Retina (tissue), 1 donor: ENCODE results near the gene ACP6.
"Not testable (repeated sequence)": the region's sequence is repeated elsewhere in the genome, so short reads cannot be mapped to it uniquely, and the experiment has no call there.

Experiments used
- DNase-seq: peaks from one replicate; pipeline ENCODE4 v3.0.0-alpha.2; 2016

The ACP6 gene

GRCh38 chr1:147670319-147671001 is at the start of gene ACP6:
ACP6 (minus strand) TSS chr1:147670524; CDS start chr1:147670048, 476 bp downstream.
- DNase-seq = peak; percentile 96

GRCh38 chr1:147719711-147720225 is 49.4 kb upstream of the ACP6 start:
- no peak for DNase-seq

DNA sequence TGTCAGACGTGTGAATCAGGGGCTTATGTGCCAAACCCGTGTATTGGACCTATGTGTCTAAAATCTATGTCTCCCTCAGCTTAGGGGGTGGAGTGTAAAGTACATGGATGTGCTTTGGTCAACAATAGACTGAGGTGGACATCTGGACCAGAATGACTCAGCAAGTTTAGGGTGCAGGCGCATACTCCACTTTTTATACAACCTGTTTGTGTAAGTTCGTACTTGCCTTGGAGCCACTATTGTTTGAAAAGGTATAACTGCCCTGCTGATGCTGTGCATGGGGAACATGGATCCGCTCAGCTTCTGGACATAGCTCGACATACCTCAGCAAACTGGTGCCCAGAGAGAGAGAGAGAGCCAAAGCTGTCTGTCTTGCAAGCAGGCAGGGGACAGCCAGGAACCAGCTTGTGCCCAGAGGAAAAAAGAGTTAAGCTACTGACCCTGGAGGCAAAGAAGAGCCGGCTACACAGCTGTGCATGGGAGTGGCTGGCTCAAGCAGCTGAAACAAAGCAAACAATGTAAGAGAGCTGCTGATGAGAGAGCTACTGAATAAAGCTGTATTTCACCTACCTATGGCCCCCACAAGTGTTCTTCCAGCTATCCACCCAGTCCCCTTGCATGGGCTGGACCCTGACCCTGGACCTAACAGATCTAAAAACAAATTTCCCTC is 48.8 kb upstream of the ACP6 start:
- DNase-seq = no peak

DNA sequence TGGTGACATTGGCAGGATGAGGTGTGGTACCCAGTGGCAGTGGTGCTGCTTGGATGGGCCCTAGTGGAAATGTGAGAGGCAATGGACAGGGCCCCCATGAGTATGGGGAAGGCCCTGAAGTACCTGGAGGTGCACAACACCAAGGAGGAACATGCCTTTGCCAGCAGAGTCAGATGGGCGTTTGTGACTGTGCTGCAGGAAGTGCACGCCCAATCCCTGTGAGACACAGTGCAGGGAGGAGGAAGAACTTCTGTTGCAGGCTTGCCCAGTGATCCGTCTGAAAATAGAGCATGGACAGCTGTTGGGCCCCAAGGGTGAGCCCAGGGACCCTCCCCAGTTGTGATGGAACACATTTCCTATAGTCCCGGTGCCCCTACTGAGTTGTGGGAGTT is 47.4 kb upstream of the ACP6 start:
- no peak for DNase-seq

GRCh38 chr1:147717051-147717705 is 46.9 kb upstream of the ACP6 start:
- DNase-seq = no peak

GRCh38 chr1:147712605-147713004 is 42.3 kb upstream of the ACP6 start:
- no peak for DNase-seq

DNA sequence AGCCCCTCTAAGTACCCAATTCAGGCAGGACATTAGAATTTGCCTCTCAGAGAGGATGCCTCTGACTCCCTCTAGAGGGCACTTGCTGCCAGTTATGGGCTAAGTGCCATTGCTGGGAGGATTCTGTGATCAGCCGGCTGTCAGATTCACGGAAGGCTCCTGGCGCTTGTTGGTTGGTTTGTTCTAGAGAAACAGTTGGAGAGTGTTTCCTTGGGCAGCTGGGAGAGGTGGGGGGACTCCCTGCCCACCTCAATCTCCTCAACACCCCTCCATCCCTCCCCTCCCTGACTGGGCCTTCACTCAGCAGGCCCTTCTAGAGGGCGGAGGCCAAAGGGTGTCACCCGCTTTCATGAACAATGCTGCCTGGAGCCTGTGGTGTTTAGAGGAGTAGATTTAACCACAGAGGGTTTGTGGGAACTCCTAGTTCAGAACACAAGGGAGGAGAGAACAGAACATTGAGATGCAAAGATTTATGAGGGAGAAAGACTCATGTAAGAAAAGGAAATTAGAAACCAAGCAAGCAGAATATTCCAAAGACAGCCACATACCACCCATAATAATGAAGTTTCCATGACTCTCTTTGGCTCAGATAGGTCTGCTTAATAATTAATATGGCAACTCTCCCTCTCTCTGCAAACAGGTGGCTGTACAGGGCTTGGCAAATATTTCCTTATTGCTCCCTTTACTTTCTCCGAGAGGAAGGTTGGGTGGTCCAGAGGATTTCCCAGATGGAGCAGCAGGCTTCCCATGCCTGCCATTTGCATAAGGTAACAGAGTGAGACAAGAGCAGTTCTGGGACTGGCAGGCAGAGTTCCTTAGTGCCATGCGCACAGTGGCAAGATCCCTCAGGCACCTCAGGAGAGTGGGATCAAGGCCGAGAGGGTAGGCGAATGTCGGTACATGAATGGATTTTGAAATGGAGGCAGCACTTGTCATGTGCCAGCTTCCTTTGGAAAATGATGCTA is 30.0 kb upstream of the ACP6 start:
- DNase-seq = peak; percentile 64

- DNase-seq = no peak
These were observed 29.3 kb upstream of the ACP6 start for GRCh38 chr1:147699686-147700041.

DNA sequence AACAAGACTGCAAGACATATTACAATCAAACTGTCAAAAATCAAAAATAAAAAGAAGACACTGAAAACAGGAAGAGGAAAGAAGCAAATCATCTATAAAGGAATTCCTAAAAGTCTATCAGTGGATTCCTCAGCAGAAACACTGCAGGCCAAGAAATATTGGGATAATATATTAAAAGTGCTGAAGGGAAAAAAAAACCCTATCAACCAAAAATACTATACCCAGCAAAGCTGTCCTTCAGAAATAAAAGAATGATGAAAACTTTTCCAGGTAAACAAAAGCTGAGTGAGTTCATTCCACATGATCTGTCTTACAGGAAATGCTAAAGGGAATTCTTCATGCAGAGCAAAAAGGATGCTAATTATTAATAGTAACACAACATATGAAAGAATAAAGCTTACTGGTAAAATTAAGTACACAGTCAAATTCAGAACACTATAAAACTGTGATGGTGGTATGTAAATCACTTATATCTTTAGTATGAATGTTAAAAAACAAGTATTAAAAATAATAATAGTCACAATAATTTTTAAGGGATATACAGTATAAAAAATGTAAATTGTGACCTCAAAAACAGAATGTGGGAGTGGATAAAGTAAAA is 12.9 kb upstream of the ACP6 start:
- no peak for DNase-seq

GRCh38 chr1:147680608-147681235 is 10.4 kb upstream of the ACP6 start:
- DNase-seq = not testable (repeated sequence)

- DNase-seq = not testable (repeated sequence)
These were observed 7.4 kb upstream of the ACP6 start for GRCh38 chr1:147677681-147678080.

DNA sequence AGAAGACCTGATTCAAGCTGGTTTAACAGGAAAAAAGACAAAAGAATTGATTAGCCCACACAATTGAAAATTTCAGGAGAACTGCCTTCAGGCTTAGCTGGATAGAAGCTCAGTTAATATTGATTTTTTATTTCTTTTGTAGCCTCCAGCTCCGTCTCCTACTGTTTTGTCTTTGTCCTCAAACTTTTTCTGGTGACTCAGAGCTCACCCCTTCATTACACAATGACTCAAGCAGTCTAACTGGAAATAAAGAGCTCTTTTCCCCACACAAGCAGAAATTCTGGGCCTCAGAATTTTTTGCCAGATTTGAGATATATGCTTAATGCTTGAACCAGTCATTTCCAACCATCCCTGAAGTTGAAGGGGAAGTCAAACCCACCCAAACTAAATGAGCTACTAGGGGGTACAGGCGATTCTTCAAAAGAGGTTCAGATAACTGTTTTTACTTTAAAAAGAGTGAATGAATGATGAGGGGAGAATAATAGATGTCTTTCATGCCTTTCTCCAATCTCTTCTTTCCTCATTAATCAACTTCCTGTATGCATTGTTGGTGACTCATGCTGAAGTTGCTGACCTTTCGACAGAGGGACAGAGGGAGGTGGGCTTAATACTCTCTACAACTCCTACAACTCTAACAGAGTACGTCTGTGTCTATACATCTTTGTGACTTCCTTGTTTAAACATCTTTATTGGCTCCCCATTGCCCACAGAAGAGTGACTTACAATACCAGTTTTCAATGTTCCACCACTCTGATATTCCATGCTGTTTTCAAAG is 6.2 kb upstream of the ACP6 start:
- DNase-seq = no peak

DNA sequence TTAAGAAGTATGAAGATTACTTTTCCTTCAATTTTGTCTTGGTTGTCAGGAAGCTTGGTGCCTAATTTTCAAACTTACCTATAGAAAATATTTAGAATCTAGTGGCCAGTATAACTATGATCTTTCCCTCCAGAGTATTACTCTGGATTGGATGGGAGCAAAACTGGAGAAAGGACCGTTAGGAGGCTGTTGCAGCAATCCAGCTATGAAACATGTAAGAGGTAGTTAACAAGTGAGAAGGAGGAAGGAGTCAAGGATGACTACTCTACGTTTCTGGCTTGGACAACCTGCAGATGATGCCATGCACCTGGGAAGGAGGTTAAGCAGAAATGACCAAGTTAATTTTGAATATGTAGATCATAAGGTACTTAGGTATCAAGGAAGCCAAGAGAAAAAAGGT is 3.5 kb upstream of the ACP6 start:
- DNase-seq = no peak

DNA sequence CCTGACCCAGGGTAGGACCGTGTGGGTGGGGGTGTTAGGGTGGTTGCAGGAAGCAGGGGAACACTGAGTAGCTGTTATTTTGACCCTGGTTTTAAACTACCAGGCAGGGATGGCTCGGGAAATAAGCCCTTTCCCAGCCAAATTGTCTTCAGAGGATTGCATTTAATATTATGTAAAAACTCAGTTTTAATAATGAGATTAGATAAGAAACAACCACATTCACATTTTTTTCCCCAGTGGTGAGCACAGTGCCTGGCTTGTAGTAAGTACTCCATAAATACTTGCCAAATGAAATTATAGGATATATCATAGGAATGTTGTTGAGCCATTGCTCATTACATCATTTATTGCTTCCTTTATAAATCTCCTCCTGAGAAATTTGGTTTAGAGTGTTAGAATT is 3.1 kb upstream of the ACP6 start:
- no peak for DNase-seq

DNA sequence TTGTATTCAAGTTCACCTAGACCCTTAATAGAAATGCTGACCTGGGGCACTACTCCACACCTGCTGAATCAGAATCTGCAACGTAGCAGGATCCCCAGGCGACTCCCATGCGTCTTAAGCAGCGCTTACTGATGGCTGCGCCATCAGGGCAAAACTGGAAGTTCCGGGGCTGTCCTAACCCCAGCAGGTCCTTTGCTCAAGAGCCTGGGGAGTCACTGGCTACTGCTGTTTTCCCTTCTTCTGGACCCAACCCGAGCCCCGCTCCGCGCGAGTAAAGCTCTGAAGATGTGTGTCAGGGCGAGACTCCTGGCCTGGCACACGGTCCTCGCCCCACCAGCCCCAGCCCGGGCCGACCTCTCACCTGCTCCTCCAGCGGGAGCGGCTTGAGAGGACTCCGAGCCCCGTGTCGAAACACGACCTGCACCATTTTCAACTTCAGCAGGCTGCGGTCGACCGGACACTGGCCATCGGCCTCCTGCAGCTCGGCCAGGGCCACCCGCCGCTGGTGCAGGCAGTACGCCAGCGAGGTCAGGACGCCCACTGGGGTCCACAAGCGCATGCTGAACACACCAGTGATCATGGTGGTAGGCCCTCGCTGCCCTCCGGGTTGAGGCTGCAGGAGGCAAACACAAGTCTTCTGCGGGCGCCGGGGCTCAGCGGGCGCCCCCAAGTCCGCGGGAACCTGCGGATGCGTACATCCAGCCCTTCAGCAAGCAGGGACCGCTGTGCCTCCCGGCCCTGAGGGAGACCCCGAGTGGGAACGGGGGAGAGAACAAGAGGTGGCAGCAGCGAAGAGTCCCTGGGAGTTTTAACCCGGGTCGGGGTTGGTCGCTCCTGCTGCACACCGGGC is 630 bp downstream of the ACP6 start:
- DNase-seq = no peak

DNA sequence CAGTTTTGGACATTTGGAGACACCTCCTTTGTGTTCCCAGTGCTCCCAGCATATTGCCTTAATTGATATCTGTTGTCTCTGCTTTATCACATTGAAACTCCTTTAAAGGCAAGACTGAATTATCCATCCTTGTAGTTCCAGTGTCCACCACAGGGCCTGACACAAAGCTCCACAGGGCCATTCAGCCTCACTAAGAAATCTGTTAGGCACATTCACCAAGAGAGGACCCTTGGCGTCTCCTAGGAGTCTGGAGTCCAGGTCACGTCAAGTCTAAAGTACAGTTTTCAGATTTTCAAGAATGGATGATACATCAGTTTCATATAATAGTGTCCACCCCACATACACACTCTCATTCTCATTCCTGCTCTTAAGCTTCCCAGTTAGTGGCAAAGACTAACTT is 4.8 kb downstream of the ACP6 start:
- DNase-seq = no peak

DNA sequence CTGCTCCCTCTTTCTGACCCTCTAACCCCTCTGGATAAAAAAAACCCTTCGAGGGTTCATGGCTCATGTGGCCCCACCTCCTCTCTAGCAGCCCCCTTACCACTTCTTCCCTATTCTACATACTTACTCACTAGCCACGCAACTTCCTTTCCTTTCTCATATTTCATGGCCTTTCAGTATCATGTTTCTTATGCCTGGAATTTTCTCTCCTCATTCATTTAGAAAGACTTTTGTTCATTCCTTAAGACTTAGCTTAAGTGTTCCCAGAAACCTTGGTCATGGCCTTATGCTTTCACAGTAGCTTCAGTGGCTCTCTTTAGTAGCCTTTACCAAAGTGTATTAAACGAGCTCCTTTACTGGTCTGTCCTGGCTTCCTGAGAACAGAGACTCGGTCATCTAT is 6.1 kb downstream of the ACP6 start:
- DNase-seq = no peak

- no peak for DNase-seq
These were observed 15.8 kb downstream of the ACP6 start for GRCh38 chr1:147654511-147654910.

DNA sequence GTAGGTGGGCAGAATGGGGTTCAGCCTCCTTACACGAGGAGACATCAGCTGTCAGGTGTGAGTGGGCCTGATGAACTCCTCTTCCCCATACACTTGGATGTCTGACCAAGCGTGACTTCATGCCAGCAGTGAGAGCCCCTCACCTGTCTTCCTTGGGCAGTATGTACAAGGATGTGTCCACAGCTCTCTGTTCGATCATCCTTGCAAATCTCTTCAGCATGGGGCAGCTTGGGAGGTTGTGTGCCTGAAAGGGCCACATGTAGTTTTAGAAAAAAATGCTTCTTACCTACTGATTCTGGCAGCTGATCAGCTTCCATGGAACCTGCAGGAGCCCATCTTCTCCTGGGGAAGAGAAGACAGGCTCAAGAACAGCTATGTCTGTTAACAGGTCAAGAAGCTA is 18.0 kb downstream of the ACP6 start:
- no peak for DNase-seq

DNA sequence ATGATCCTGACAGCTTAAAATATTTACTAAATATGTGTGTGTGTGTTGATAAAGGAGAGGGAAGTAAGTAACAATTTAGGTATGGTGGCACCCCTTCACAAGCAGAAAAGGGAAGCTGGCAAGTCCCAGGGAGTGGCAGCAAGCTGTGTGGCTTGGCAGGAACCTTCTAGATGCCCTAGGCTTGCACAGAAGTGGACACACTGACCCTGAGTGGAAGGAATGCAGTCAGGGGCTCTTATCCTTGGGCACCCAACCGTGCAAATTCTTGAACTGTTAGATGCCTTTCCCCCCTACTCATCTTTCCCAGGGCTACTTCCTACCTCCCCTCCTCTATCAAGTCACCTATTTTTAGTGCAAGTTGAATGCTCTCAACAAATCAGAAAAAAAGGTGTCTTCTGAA is 18.9 kb downstream of the ACP6 start:
- peak; percentile 30 for DNase-seq
